ENCODE data around the gene PDLIM3. TPM values are rescaled to one million over a fixed set of nuclear protein-coding genes. Genes with fewer than 3 reads are reported as not detected.

The PDLIM3 gene
- total and polyA plus RNA-seq, 9 of the 15 experiments (the other 6 are each of a cell fraction or from before 2014, with no cell fraction given): 0.06 TPM; not detected in 8

DNA sequence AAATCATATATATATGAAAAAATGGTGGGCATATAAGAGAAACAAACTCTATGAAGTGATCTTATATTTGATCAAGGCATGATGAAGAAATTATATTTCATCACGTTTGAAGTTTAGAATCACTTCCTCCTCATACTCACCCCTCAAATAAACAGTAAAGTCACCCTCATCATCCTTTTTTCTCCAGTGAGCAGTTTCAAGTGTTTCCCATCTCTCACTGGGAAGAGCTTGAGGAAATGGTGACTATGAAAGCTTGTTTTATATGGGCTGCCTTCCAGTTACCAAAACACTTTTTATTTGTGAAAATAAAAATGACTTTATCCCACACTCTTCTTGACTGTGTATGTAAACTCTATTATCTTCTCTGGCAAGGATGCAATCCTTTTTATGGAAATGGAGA, 16.8 kb downstream of the PDLIM3 start:
- H3K79me2 ChIP-seq (ENCODE audit: control insufficient read depth, insufficient read depth, low read length): no peaks in the 10 kb centered on the region
- no peak overlapping the region for H3K9ac ChIP-seq (ENCODE audit: insufficient read depth in 1 of 2, low read depth in 2 of 2, low read length in 2 of 2)
- H4K20me1 ChIP-seq (replicated peaks; ENCODE audit: control insufficient read depth, insufficient read depth, low read length): no peaks in the 10 kb centered on the region
- DNase-seq (ENCODE audit: extremely low read depth in 1 of 4, low spot score in 3 of 4): no peak
- in situ Hi-C loops (cut with MboI) (no loop called here), intact Hi-C loops (cut with micrococcal nuclease) (no loop called here)
- no peak for FAIRE-seq
- H3K4me1 ChIP-seq (replicated peaks in 1 of 2; ENCODE audit: control insufficient read depth in 2 of 2, insufficient read depth in 2 of 2, low read length in 2 of 2): no peaks in the 10 kb centered on the region
- ChIA-PET CTCF (ENCODE audit: low intra/inter-chr PET ratio) (no interaction called here), POLR2A (interaction anchor here (1.2 kb wide), 1 partner anchor 17 kb away, joined by 3 read pairs; the partner anchor contains the start of gene PDLIM3)
- BruUV-seq (replicated peaks): no TSS peak
- no peaks in the 10 kb centered on the region for H3K9me3 ChIP-seq (replicated peaks; ENCODE audit: control insufficient read depth, insufficient read depth, low read depth, low read length)
- no peak overlapping the region for H3K4me2 ChIP-seq (ENCODE audit: insufficient read depth, low read length)
- TF ChIP-seq, protein P1, sequence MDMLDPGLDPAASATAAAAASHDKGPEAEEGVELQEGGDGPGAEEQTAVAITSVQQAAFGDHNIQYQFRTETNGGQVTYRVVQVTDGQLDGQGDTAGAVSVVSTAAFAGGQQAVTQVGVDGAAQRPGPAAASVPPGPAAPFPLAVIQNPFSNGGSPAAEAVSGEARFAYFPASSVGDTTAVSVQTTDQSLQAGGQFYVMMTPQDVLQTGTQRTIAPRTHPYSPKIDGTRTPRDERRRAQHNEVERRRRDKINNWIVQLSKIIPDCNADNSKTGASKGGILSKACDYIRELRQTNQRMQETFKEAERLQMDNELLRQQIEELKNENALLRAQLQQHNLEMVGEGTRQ (CRISPR knock-in tag; IDR thresholded peaks at IDR 0.05): no peak
- TF ChIP-seq SETDB1 (IDR thresholded peaks at IDR 0.05; ENCODE audit: low read length): no peak
- TF ChIP-seq KHSRP (IDR thresholded peaks at IDR 0.05): no peak
- TF ChIP-seq BRCA1 (IDR thresholded peaks at IDR 0.05): no peak
- TF ChIP-seq BRCA1 (CRISPR knock-in tag; IDR thresholded peaks at IDR 0.05): no peak
- TF ChIP-seq, protein P2, sequence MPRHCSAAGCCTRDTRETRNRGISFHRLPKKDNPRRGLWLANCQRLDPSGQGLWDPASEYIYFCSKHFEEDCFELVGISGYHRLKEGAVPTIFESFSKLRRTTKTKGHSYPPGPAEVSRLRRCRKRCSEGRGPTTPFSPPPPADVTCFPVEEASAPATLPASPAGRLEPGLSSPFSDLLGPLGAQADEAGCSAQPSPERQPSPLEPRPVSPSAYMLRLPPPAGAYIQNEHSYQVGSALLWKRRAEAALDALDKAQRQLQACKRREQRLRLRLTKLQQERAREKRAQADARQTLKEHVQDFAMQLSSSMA (CRISPR knock-in tag; IDR thresholded peaks at IDR 0.05): no peak
- TF ChIP-seq CBX3 (IDR thresholded peaks at IDR 0.05; ENCODE audit: borderline replicate concordance in 1 of 2, low read length in 2 of 2): no peak
- TF ChIP-seq, protein P3, sequence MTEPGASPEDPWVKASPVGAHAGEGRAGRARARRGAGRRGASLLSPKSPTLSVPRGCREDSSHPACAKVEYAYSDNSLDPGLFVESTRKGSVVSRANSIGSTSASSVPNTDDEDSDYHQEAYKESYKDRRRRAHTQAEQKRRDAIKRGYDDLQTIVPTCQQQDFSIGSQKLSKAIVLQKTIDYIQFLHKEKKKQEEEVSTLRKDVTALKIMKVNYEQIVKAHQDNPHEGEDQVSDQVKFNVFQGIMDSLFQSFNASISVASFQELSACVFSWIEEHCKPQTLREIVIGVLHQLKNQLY (CRISPR knock-in tag; conservative IDR thresholded peaks at IDR 0.05): no peak
- peaks cover 15 to 26% of the 10 kb centered on the region in 2 experiments for H3K27me3 ChIP-seq (ENCODE audit: control insufficient read depth in 2 of 2, insufficient read depth in 2 of 2, low read length in 2 of 2)
- H3K36me3 ChIP-seq (ENCODE audit: control insufficient read depth, insufficient read depth, low read length): no peaks in the 10 kb centered on the region
- no peak overlapping the region for H3K4me3 ChIP-seq
- H3K9me1 ChIP-seq (ENCODE audit: control insufficient read depth, insufficient read depth, low read length): no peaks in the 10 kb centered on the region
- ATAC-seq: no peak
- H2AFZ ChIP-seq (ENCODE audit: low read depth, low read length): no peak overlapping the region
- no peak overlapping the region for H3K27ac ChIP-seq (ENCODE audit: extremely low read depth, low read depth, low read length)
- 0% methylated on average over 1 of the region's 1 CpG for WGBS (ENCODE audit: insufficient coverage, low coverage, missing lambda C conversion rate)

Measured in K562 (cell line).